Keratinocyte (primary cell): ENCODE measurements around the gene NCAPD3. TPM values are rescaled to one million over a fixed set of nuclear protein-coding genes. Genes with fewer than 3 reads are reported as not detected.

Source experiments
- DNase-seq: peaks from one replicate; pipeline ENCODE4 v3.0.0-alpha.2; 2011; ENCODE audit warnings: low read depth, missing footprints, low spot score
- FAIRE-seq: peaks from 2 replicates; lab custom pipeline; 2011; peaks lifted over from hg19 to GRCh38; lab: Jason Lieb, UNC
- H2AFZ ChIP-seq: 2 replicates; pipeline ENCODE4 v1.6.0; 2012; ENCODE audit warnings: low read length, control low read depth, inconsistent platforms; ENCODE audit not compliant: control insufficient read depth
- H3K27ac ChIP-seq: 2 replicates; pipeline ENCODE4 v1.5.1; 2011; ENCODE audit warnings: low read length; ENCODE audit not compliant: control insufficient read depth, insufficient read depth
- H3K27me3 ChIP-seq: 3 replicates; pipeline ENCODE4 v1.6.0; 2011; ENCODE audit warnings: low read length; ENCODE audit not compliant: control insufficient read depth, insufficient read depth; ENCODE audit errors: extremely low read depth
- H3K36me3 ChIP-seq, 2 experiments: 2 replicates in 1 of 2; 3 replicates in 1 of 2; pipeline ENCODE4 v1.5.1; 2011; ENCODE audit warnings: low read length in 2 of 2, mild to moderate bottlenecking in 1 of 2; ENCODE audit not compliant: control insufficient read depth in 2 of 2, insufficient read depth in 2 of 2; ENCODE audit errors: extremely low read depth in 1 of 2
- H3K4me1 ChIP-seq: 3 replicates; pipeline ENCODE4 v1.5.1; 2011; ENCODE audit warnings: low read length; ENCODE audit not compliant: control insufficient read depth, insufficient read depth; ENCODE audit errors: extremely low read depth
- H3K4me2 ChIP-seq: 3 replicates; pipeline ENCODE4 v1.6.0; 2011; ENCODE audit warnings: low read depth, low read length; ENCODE audit not compliant: control insufficient read depth, insufficient read depth; ENCODE audit errors: extremely low read depth
- H3K4me3 ChIP-seq, 3 experiments: fragments of 200-600 bp in 1 of 3; sonication (generic) in 1 of 3; 2 replicates in 2 of 3; 3 replicates in 1 of 3; pipeline ENCODE4 v1.5.1; 2011 to 2016; ENCODE audit warnings: low read length in 3 of 3, mild to moderate bottlenecking in 3 of 3, control low read depth in 2 of 3, inconsistent platforms in 1 of 3, low read depth in 1 of 3, mixed read lengths in 1 of 3, mixed run types in 1 of 3, moderate library complexity in 1 of 3; ENCODE audit not compliant: control insufficient read depth in 2 of 3, insufficient read depth in 2 of 3; ENCODE audit errors: extremely low read depth in 1 of 3
- H3K79me2 ChIP-seq: 2 replicates; pipeline ENCODE4 v1.6.0; 2012; ENCODE audit warnings: low read length; ENCODE audit not compliant: control insufficient read depth, insufficient read depth
- H3K9ac ChIP-seq: 3 replicates; pipeline ENCODE4 v1.6.0; 2011; ENCODE audit warnings: low read length; ENCODE audit not compliant: control insufficient read depth, insufficient read depth; ENCODE audit errors: extremely low read depth
- H3K9me1 ChIP-seq: 3 replicates; pipeline ENCODE4 v1.6.0; 2011; ENCODE audit warnings: low read length; ENCODE audit not compliant: control insufficient read depth, insufficient read depth; ENCODE audit errors: extremely low read depth
- H3K9me3 ChIP-seq: 2 replicates; pipeline ENCODE4 v1.5.1; 2012; ENCODE audit warnings: low read depth, low read length; ENCODE audit not compliant: control insufficient read depth
- H4K20me1 ChIP-seq: 3 replicates; pipeline ENCODE4 v1.6.0; 2011; ENCODE audit warnings: low read length; ENCODE audit not compliant: control insufficient read depth, insufficient read depth; ENCODE audit errors: extremely low read depth
- EZH2 ChIP-seq: IDR thresholded peaks from one replicate; pipeline ENCODE4 v1.6.1; 2012; ENCODE audit warnings: inconsistent platforms, mild to moderate bottlenecking, low read length, moderate library complexity
- dilution Hi-C: fragments of 300-500 bp; cut with MboI; formaldehyde crosslinking; loops from one replicate; pipeline ENCODE4 v1.7.0; 2020; ENCODE audit warnings: low sequenced_read_pairs; ENCODE audit not compliant: extremely low pct_ligation_motif_present
- polyA plus RNA-seq, 5 experiments: library from polyadenylated mRNA; depleted of rRNA in 3 of 5; stranded (reverse) in 3 of 5; stranded (forward) in 1 of 5; unstranded in 1 of 5; fragments of >200 nt; gene quantifications; 1 replicate in 1 of 5; 2 replicates in 3 of 5; 3 replicates in 1 of 5; pipeline versions ENCODE4 v1.2.1 to v1.2.3, GENCODE V29; 2011 to 2012; ENCODE audit warnings: missing spikeins in 2 of 5, low read depth in 1 of 5, low replicate concordance in 1 of 5
- TF ChIP-seq, protein P1 (sequence below), 3 experiments: IDR thresholded peaks in 1 of 3; conservative IDR thresholded peaks in 1 of 3; optimal IDR thresholded peaks in 1 of 3; 2 replicates in 2 of 3; 3 replicates in 1 of 3; pipeline versions ENCODE3 to v1.5.1; 2011; ENCODE audit warnings: low read length in 3 of 3, mild to moderate bottlenecking in 3 of 3, moderate library complexity in 2 of 3, control low read depth in 1 of 3, inconsistent platforms in 1 of 3; ENCODE audit not compliant: insufficient read depth in 2 of 3; ENCODE audit errors: extremely low read depth in 1 of 3

NCAPD3 gene
- polyA plus RNA-seq, 1 donor (not counting 4 experiments of a cell fraction or from before 2014, with no cell fraction given): 23.0 TPM

DNA sequence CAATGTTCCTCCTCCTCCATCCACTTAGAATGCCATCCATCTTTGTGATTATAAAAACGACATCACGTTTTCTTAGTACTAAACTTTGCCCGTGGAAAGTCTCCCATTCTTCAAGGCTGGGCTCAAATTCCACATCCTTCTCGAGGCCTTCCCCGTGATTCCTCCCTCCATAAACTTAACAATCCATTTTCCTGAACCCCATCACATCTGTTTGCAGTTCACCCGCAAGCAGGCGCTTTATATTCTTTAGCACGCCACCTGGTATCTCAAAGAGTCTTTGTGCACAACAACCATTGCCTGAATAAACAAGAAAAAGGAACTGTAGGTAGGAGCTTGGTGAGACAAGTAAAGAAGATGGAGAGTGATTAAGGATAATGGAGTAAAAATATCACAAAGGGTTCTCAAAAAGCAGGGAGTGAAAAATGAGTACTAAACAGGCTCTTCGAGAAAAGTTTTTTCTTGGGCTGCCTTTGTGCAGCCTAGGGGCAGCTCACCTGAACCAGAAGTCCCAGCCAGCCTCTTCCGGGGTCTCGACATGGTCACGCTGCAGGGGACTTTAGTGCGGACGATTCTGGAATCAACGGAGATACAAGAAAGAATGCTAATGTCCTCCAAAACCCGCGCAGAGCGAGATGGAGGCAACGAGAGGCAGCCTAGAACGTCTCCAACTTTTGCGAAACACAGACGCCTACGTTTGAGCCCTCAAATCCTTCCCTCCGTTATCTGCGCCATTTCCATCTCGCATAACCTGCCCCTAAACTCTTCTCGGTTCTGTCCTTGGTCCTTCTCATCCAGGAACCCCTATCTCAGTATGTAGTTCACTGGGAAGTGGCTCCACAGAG is 28.8 kb upstream of the NCAPD3 start:
- Histone ChIP-seq H3K9ac (peak overlapping the region; percentile 52), H3K27ac (peak overlapping the region; percentile 25), H3K9me1 (peaks cover 2% of the 10 kb centered on the region), H3K4me1 (peaks cover 7% of the 10 kb centered on the region), H3K36me3 (peaks cover 7 to 14% of the 10 kb centered on the region in 2 experiments), H2AFZ (peak overlapping the region; percentile 56), H3K79me2 (peaks cover 17% of the 10 kb centered on the region), H3K27me3 (no peaks in the 10 kb centered on the region), H3K9me3 (no peaks in the 10 kb centered on the region), H3K4me3 (peak overlapping the region; percentile 67 to 91 (median 74)), H4K20me1 (no peaks in the 10 kb centered on the region), H3K4me2 (peak overlapping the region; percentile 78)
- DNase-seq: no peak
- dilution Hi-C loops: no loop called here
- TF ChIP-seq, protein P1, sequence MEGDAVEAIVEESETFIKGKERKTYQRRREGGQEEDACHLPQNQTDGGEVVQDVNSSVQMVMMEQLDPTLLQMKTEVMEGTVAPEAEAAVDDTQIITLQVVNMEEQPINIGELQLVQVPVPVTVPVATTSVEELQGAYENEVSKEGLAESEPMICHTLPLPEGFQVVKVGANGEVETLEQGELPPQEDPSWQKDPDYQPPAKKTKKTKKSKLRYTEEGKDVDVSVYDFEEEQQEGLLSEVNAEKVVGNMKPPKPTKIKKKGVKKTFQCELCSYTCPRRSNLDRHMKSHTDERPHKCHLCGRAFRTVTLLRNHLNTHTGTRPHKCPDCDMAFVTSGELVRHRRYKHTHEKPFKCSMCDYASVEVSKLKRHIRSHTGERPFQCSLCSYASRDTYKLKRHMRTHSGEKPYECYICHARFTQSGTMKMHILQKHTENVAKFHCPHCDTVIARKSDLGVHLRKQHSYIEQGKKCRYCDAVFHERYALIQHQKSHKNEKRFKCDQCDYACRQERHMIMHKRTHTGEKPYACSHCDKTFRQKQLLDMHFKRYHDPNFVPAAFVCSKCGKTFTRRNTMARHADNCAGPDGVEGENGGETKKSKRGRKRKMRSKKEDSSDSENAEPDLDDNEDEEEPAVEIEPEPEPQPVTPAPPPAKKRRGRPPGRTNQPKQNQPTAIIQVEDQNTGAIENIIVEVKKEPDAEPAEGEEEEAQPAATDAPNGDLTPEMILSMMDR (optimal IDR thresholded peaks at IDR 0.05 in 1 of 3, IDR thresholded peaks at IDR 0.05 in 1 of 3, conservative IDR thresholded peaks at IDR 0.05 in 1 of 3; ENCODE audit: extremely low read depth in 1 of 3, insufficient read depth in 2 of 3, low read length in 3 of 3): no peak
- no peak for TF ChIP-seq EZH2
- no peak for FAIRE-seq

DNA sequence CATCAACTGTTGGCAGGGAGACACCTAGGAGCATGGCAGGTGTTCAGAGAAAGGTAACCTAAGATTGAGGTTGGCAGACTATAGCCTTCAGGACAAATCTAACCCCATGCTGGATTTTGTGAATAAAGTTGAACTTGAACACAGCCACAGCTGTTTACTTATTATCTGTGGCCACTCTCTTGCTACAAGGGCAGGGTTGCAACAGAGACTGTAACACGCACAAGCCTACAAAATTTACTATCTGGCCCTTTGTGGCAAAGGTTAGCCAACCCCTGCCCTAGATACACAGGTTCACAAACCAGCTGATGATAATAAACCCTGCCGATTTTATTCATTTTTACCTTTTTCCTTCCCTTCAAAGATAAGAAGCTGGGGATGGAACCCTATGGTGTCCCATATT is 26.9 kb upstream of the NCAPD3 start:
- H3K4me1 ChIP-seq: peaks cover 7% of the 10 kb centered on the region
- DNase-seq: no peak
- no peak overlapping the region for H3K4me2 ChIP-seq
- H3K4me3 ChIP-seq: no peak overlapping the region
- no peak overlapping the region for H3K27ac ChIP-seq
- no peaks in the 10 kb centered on the region for H3K9me3 ChIP-seq
- FAIRE-seq: no peak
- H3K36me3 ChIP-seq: peaks cover 15 to 20% of the 10 kb centered on the region in 2 experiments
- H3K9me1 ChIP-seq: no peaks in the 10 kb centered on the region
- H3K9ac ChIP-seq: no peak overlapping the region
- H3K79me2 ChIP-seq: peaks cover 14% of the 10 kb centered on the region
- no peak overlapping the region for H2AFZ ChIP-seq
- H4K20me1 ChIP-seq: no peaks in the 10 kb centered on the region
- TF ChIP-seq EZH2: no peak
- TF ChIP-seq, protein P1 (optimal IDR thresholded peaks at IDR 0.05 in 1 of 3, IDR thresholded peaks at IDR 0.05 in 1 of 3, conservative IDR thresholded peaks at IDR 0.05 in 1 of 3; ENCODE audit: extremely low read depth in 1 of 3, insufficient read depth in 2 of 3, low read length in 3 of 3): no peak
- H3K27me3 ChIP-seq: no peaks in the 10 kb centered on the region
- dilution Hi-C loops: no loop called here
